Adipose tissue (tissue), 3 donors: ENCODE measurements around the gene TLNRD1. TPM values are rescaled to one million over a fixed set of nuclear protein-coding genes. Genes with fewer than 3 reads are reported as not detected.
"Not testable (repeated sequence)": the region's sequence is repeated elsewhere in the genome, so short reads cannot be mapped to it uniquely, and the experiment has no call there.

Source experiments
- H3K27ac ChIP-seq: one replicate; pipeline ENCODE4 v1.5.1; 2013; ENCODE audit warnings: low read depth, low read length
- WGBS, 3 donors: extraction: QIAGEN DNeasy Blood & Tissue Kit; methylation state at CpG; one replicate each; pipeline ENCODE4 v1.1.7; 2013; 5-methylcytosine and 5-hydroxymethylcytosine counted together
- polyA plus RNA-seq, 3 donors: library from polyadenylated mRNA; stranded (reverse); fragments of 200-250 nt; gene quantifications; one replicate each; pipeline ENCODE4 v1.2.3, GENCODE V29; 2013
- donor health status: healthy with polysubstance abuse.
- donor health status: Bipolar disorder and iron deficiency.
- donor health status: healthy.

Gene TLNRD1
- 10 to 100 TPM in 2 of 3 donors, 1 to 10 TPM in 1; 6.7 to 29.3 (median 11.5) TPM for polyA plus RNA-seq

DNA sequence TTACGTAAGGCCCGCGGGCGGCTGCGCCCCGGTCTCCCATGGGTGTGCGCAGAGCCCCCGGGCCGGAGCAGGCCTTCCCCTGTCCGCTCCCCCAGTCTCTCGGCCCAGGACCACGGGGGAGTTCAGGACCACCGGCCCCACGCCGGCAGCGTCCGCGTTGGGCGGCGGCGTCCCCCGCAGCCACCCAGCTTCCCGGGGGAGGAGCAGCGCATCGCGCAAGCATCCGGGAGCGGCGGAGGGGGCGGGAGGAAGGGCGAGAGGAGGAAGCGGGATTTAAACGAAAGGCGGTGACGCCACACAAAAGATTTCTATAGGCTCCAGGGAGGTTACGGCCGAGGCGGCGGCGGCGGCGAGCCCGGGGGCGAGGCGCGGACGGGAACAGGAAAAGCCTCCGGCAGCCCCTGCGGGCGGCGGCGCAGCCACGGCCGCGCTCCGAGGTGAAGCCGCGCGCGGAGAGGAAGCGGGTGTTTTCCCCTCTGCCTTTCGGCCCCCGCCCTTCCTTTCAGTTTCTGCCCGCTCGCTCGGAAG lies at the start of gene TLNRD1:
TLNRD1 (plus strand) TSS at position 300 of the 528 bp plus-strand sequence. CDS start 1,349 bp downstream, outside the sequence.
- WGBS, 3 donors: 0 to 1% (median 0%) methylated on average over 49 to 66 of the region's 66 CpGs
- H3K27ac ChIP-seq: peak within 1 kb of the TSS; percentile 98

DNA sequence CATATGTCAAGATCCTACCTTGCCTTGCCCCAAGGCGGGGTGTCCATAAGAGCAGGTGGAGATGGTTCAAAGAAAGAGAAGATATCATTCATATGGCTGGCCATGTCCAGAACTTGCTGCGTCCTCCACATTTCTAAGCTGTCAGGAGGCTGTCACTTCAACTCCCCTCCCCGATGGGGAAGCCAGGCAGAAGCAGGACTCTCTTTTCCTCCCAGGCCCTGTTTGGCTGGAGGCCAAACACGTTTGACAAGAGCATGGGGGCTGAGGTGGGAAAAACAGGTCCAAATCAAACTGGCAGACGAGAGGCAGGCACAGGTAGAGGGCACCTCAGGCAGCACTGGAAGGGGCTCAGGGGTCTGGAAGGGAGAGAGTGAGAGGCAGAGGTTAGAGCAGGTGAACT lies 48.8 kb upstream of the TLNRD1 start:
- WGBS, 3 donors: 72 to 75% (median 73%) methylated on average over 5 of the region's 5 CpGs

DNA sequence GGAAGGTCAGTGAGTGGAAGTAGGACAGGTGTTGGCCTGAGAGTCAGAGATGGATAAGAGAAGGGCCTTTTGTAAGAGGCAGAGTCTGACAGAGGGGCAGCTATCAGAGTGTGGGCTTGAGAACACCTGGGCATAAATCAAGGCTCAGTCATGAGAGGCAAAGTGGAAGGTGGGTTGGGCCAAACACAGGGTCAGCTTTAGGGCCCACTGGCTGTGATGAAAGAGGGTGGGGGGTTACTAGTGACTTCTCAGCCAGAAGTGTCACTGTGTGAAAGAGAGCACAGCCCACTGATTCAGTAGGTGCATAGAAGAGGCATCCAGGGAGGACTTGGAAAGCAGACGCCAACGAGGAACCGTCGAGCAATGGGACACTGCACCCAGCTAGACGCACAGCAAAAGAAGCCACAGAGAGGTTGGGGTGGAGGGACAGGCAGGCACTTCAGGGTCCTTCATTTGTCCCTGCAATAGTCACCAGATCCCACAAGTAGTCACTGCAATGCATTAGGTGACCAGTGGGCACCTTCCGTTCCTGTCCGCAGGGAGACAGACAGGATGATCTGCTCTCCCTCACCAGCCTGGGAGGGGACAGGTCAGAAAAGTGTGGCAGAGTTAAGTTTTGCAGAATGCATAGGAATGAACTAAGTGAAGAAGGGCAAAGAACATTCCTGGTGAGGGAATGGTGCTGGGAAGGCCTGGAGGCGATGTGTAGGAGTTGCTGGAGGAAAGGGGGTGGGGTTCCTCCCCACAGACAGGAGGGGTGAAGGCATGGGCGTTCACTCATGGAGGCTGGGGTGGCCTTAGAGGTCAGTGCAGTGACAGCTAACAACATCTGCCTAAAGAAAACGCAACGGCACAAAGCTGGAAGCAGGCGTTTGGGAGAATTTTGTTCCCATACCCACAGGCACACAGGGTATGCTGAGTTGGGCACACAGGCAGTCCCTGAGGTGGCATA lies 47.4 kb upstream of the TLNRD1 start:
- 89 to 96% (median 92%) methylated on average over 12 of the region's 12 CpGs for WGBS, 3 donors
- no peak overlapping the region for H3K27ac ChIP-seq

More for the DNA sequence above, 48.8 kb upstream of the TLNRD1 start:
- no peak overlapping the region for H3K27ac ChIP-seq

DNA sequence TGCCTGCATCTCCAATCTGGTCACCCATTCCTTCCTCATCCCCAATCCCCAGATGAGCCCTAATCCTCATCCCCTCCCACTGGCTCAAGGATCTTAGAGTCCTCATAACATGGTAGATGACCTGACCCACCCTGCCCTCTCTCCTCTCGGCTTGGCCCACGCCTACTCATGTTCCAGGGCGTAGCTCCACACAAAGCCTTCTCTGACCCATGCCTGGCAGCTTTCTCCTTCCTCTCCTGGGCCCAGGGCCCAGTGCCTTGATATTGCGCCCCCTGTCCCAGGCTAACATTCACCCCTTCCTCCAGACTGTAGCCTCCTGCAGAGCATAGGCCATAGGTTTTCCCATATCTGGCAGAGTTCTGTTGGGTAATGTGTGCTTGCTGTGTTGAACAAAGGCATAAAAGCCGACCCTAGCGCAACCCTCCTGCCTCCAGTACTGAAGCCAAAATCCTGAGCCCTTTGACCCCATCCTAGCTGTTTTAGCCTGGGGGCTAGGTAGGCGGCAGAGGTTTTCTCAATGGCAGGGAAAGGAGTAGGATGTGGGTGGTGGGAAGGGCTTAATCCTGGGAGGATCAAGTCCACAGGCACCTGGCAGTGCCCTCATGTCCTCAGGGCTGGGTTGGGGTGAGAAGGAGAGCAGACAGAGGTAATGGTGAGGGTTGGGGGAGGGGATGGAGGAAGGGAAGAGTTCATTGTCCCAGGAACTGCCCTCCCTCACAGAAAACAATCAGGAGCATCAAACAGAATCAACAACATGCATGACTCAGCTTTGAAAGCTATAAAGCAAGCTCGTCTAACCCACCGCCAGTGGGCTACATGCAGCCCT lies 46.6 kb upstream of the TLNRD1 start:
- 94 to 95% (median 94%) methylated on average over 9 of the region's 9 CpGs for WGBS, 3 donors
- no peak overlapping the region for H3K27ac ChIP-seq

DNA sequence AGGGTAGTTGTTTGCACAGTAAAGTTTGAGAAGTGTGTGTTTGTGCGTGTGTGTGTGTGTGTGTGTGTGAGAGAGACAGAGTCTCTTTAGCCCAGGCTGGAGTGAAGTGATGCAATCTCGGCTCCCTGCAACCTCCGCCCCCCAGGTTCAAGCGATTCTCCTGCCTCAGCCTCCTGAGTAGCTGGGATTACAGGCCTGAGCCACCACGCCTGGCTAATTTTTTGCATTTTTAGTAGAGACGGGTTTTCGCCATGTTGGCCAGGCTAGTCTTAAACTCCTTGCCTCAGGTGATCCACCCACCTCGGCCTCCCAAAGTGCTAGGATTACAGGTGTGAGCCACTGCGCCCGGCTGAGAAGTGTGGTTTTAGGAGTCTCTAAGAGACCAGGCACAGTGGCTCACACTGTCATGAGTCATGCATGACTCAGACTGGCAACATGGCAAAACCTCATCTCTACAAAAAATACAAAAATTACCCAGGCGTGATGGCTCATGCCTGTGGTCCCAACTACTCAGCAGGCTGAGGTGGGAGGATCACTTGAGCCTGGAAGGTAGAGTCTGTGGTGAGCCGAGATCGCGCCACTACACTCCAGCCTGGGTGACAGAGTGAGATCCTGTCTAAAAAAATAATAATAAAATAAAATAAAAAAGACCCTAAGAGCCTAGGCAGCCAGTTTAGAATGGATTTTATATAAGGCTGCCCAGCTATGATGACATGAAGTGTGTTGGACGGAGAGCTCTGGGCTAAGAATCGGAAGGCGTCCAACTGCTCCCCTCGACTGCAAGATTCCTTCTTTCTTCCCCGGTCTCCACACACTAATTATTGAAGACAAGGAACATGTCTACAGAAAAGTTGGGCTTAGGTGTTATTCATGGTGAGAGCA lies 44.9 kb upstream of the TLNRD1 start:
- WGBS, 3 donors: 88 to 96% (median 88%) methylated on average over 19 of the region's 19 CpGs
- not testable (repeated sequence) for H3K27ac ChIP-seq

DNA sequence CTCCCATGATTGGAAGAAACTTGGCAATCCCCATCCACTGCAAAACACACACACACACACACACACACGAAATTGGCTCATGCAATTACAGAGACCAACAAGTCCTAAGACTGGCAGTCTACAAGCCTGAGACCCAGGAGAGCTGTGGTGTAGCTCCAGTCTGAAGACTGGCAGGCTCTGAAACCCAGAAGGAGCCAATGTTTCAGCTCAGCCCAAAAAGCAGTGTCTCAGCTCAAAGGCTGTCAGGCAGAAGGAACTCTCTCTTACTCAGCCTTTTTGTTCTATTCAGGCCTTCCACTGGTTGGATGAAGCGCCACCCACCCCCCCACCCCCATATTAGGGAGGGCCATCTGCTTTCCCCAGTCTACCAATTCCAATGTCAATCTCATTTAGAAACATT lies 43.2 kb upstream of the TLNRD1 start:
- H3K27ac ChIP-seq: no peak overlapping the region
- 75 to 91% (median 83%) methylated on average over 2 of the region's 2 CpGs for WGBS, 3 donors

DNA sequence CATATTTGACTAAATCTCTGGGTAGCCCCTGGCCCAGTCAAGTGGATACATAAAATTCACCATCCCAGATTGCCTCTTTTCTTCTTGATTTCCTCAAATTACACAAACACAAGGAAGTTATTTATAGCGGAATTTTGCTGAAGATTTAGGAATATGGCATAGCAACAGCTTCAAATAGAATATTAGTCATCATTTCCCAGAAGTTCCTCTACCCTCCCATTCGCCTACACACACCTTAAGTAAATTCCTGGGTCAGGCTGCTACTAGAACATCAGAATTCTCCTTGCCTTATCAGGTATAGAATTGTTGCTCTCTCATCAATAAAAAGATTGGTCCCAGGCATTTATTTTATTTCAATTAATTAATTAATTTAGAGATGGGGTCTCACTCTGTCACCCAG lies 42.7 kb upstream of the TLNRD1 start:
- 87 to 97% (median 92%) methylated on average over 2 of the region's 2 CpGs for WGBS, 3 donors
- no peak overlapping the region for H3K27ac ChIP-seq

DNA sequence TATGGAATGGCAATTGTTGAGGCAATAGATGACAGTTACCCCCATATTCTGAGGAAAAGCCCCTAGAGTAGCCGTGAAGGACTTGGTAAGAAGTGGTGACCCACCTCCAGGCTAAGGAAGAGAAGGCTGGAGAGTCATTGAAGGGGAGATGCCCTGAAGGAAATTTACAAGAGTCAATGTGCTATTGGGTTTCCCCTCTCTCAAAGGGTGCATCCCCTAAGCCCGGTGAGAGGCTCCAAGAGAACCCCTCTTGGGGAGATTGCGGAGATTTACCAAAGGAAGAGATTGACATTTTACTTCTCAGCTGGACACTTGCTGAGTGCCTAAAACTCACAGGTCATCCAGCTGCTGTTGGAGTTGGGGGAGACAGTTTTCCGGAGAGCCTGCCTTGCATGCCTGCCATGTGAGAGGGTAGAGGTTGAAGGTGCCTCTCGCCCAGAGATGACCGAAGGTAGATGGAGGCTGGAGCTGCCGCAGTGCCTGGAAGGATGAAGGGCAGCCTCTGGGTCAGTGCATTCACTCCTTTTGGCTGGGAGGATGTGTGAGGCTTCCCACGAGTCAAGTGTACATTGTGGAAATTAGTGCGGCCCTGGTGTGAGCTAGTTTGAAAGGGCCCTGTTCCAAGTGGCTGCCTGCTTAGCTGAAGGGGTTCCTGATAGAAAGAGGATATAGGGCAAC lies 41.8 kb upstream of the TLNRD1 start:
- WGBS, 3 donors: 97 to 98% (median 98%) methylated on average over 9 of the region's 9 CpGs
- H3K27ac ChIP-seq: no peak overlapping the region

DNA sequence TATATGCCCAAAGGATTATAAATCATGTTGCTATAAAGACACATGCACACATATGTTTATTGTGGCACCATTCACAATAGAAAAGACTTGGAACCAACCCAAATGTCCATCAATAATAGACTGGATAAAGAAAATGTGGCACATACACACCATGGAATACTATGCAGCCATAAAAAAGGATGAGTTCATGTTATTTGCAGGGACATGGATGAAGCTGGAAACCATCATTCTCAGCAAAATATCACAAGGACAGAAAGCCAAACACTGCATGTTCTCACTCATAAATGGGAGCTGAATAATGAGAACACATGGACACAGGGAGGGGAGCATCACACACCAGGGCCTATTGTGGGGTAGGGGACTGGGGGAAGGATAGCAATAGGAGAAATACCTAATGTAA lies 35.3 kb upstream of the TLNRD1 start:
- not testable (repeated sequence) for H3K27ac ChIP-seq

DNA sequence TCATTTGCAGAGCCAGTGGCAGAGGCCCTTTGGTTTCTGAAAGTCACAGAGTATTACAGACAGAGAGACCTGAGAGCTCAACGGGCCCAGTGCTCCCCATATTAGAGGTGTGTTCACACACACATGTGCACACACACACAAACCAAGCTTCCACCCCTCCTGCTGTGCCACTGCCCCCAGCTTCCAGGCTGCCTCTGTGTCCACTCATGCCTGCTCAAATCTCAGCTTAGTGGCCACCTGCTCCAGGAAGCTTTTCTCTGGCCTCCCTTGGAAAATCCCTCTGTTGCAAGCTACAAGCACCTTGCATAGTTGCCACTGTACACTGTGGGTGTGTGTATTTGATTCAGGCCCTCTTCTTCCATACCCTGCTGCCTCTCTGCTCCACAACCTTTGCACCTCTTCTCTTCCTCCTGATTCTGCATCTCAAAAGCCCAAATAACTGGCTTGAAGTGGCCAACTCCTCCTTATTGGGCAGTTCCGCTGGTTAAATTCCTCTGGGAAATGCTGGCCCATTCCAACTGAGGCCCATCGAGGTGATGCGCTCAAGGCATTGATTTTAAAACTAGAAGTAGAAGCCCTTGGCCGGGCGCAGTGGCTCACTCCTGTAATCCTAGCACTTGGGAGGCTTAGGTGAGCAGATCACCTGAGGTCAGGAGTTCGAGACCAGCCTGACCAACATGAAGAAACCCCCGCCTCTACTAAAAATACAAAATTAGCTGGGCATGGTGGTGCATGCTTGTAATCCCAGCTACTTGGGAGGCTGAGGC lies 34.1 kb upstream of the TLNRD1 start:
- 91 to 94% (median 94%) methylated on average over 8 of the region's 8 CpGs for WGBS, 3 donors
- no peak overlapping the region for H3K27ac ChIP-seq

DNA sequence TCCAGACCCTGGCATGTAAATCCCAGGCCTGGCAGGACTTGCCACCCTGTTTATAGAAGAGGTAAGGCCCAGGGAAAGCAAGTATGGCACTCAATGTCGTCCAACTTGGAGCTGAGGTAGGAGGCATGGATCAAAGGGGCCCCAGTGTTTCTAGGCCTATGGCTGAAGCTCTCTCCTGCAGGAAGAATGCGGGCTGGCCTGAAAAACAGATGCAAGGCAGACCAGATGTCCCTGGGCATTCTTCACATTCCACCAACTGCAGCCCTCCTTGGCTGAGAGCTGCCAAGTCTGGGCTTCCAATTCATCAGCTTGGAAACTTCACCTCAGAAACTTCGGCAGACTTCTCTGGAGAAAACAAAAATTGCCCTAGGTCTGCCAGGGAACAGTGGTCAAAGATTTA lies 33.3 kb upstream of the TLNRD1 start:
- 76 to 84% (median 79%) methylated on average over 3 of the region's 3 CpGs for WGBS, 3 donors
- H3K27ac ChIP-seq: no peak overlapping the region

DNA sequence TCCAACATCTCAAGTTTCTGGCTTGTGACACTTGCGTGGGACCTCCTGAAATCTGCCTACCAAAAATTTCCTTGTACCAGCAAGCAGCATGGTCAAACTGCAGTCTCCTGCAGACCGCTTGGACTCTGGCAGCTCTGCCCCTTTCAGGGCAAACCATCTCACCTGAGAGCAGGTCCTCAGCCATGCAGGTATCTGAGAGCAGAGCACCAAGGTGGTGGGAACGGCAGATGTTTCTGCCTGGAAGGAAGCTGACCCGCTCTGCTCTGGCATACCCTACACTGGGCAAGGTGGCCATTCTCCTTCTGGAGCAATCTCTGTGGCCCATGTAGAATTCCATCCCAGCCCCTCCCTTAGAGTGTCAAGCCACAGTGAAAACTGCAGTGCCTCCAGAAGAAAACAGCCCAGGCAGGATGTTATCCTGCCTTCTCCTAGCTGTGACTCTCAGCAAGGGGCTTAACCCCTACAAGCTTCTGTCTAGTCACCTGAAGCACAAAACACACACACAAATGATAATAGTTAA lies 32.7 kb upstream of the TLNRD1 start:
- 96 to 98% (median 96%) methylated on average over 4 of the region's 4 CpGs for WGBS, 3 donors

DNA sequence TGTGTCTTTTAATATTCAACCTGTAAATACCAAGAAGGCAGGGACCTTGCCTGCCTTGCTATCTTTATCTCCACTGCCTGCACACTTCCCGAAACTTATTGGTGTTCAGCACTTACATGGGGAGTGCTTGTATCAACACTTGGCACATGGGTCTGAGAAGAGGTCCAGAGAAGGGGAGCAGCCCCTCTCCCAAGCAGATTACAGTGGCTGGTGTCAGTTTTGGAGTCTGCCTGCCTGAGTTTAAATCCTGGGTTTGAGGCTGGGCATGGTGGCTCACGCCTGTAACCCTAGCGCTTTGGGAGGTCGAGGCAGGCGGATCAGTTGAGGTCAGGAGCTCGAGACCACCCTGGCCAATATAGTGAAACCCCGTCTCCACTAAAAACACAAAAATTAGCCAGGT lies 31.4 kb upstream of the TLNRD1 start:
- WGBS, 3 donors: 86 to 97% (median 89%) methylated on average over 7 of the region's 7 CpGs
- no peak overlapping the region for H3K27ac ChIP-seq

More for the DNA sequence above, 32.7 kb upstream of the TLNRD1 start:
- no peak overlapping the region for H3K27ac ChIP-seq

DNA sequence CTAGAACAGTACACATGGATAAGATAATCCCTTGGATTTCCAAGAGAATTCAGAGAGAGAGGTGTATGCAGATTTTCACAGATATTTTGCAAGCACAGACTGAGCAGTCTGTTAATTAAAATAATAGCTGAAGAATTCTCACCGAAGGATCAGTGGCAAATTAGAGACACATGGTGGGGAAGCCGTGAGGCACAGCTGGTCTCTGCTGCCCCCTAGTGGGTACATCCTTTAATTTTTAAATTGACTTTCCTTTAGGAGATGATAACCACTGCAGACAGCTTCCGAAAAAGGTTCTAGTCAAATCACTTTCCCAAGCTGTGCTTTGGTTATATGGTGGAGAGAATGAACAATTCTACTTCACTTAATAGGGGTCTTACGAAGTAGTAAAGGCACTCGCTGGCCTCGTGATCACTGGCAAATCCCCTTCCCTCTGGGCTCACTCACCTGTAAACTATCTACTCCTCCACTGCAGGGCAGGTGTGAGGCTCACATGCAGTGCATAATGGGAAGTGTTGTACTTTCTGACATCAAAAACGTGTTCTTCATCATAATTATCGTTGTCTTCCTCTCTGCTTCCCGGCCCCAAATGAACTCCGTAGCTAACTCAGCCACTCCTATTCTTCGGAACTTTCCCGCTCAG lies 30.6 kb upstream of the TLNRD1 start:
- H3K27ac ChIP-seq: no peak overlapping the region
- WGBS, 3 donors: 58 to 62% (median 61%) methylated on average over 12 of the region's 12 CpGs

DNA sequence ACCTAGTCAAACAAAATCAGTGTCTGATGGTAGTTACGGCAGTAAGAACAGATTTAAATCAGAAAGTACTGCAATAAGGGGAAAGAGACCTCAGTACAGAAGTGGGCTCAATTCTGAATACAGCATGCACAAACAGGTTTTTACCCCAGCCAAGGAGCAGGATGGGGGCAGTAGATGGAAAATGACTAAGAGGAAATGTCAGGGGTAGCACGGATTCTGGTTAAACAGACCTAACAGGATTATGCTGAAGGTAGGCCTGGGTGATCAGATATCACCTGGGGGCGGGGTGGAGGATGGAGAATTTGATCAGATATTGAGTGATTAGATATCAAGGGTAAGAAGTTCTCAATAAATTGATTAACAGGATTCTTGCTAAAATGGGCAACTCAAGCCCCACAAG lies 30.1 kb upstream of the TLNRD1 start:
- H3K27ac ChIP-seq: no peak overlapping the region
- 70 to 88% (median 83%) methylated on average over 3 of the region's 3 CpGs for whole genome bisulfite sequencing, 3 donors

DNA sequence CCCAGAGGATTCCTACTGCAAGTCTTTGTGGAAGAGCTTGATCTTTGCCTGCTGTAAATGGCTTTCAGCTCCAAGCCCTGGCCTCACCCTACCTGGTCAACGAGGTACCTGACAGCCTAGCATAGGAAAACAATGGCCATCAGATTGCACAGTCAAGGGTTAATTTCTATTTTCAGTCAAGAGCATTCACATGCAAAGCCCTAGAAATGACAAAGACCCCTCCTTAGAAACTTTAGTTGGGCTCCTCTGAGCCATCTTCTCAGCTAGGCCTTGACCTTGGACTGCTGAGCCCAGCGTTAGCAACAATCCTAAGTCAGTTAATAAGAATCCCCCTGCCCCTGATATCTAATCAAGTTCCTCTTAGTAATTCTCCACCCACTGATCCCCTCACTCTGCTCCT lies 29.6 kb upstream of the TLNRD1 start:
- H3K27ac ChIP-seq: no peak overlapping the region
- WGBS, 3 donors: 57 to 92% (median 85%) methylated on average over 2 of the region's 2 CpGs
